Uterus (tissue), 4 donors: ENCODE measurements around the gene TBX2. TPM values are rescaled to one million over a fixed set of nuclear protein-coding genes. Genes with fewer than 3 reads are reported as not detected.

Source experiments
- DNase-seq, 2 donors: peaks; one replicate each; pipeline ENCODE4 v3.0.0-alpha.2; 2019 to 2020
- H3K27ac ChIP-seq, 2 donors: fragments of 200-600 bp; sonication (generic); 1 replicate in 1 of 2; 2 replicates in 1 of 2; pipeline ENCODE4 v1.5.1; 2016 to 2018
- H3K27me3 ChIP-seq, 2 donors: fragments of 200-600 bp; sonication (generic); one replicate each; pipeline ENCODE4 v1.5.1; 2018 to 2019; ENCODE audit warnings: control low read depth in 1 of 2
- H3K36me3 ChIP-seq, 2 donors: fragments of 200-600 bp; sonication (generic); one replicate each; pipeline ENCODE4 v1.5.1; 2019; ENCODE audit warnings: control low read depth in 1 of 2
- H3K4me1 ChIP-seq, 2 donors: fragments of 200-600 bp; sonication (generic); one replicate each; pipeline ENCODE4 v1.5.1; 2018 to 2019; ENCODE audit warnings: control low read depth in 1 of 2
- H3K4me3 ChIP-seq, 2 donors: fragments of 200-600 bp; sonication (generic); 1 replicate in 1 of 2; 2 replicates in 1 of 2; pipeline ENCODE4 v1.5.1; 2018 to 2019; ENCODE audit warnings: mild to moderate bottlenecking in 1 of 2
- H3K9me3 ChIP-seq, 2 donors: fragments of 200-600 bp; sonication (generic); one replicate each; pipeline ENCODE4 v1.5.1; 2019; ENCODE audit warnings: control low read depth in 1 of 2
- POLR2A ChIP-seq, 2 donors: fragments of 450-650 bp; IDR thresholded peaks; one replicate each; pipeline ENCODE4 v1.6.1; 2016; ENCODE audit warnings: antibody characterized with exemption in 2 of 2, mild to moderate bottlenecking in 1 of 2, moderate library complexity in 1 of 2
- intact Hi-C: fragments of 100-400 bp; cut with DNase I; formaldehyde crosslinking; loops from one replicate; pipeline ENCODE4 v1.15.1; 2023; ENCODE audit warnings: low total_unique reads
- total RNA-seq, 4 donors: library from RNA; depleted of rRNA in 3 of 4; stranded (reverse); fragments of >200 nt in 3 of 4; gene quantifications; one replicate each; pipeline versions ENCODE4 v1.1.0 to v1.2.4, GENCODE V29; 2014 to 2023
- TF ChIP-seq, protein P1 (sequence below), 4 experiments: fragments of 200-600 bp in 2 of 4; fragments of 450-650 bp in 2 of 4; sonication (generic) in 2 of 4; IDR thresholded peaks; one replicate each; pipeline ENCODE4 v1.5.1; 2016 to 2019; ENCODE audit warnings: antibody characterized with exemption in 4 of 4, mild to moderate bottlenecking in 2 of 4, moderate library complexity in 1 of 4
- donor health status: DM: yes; HTN: yes; CAD: no.

The TBX2 gene
- total RNA-seq, 4 donors from 2014 or later: 0.29 to 40.5 (median 27.4) TPM

GRCh38 chr17:61366076-61366714 lies 33.4 kb upstream of the TBX2 start:
- intact Hi-C loops: no loop called here
- Histone ChIP-seq H3K27ac (no peak overlapping the region), H3K4me1 (no peaks in the 10 kb centered on the region), H3K4me3 (no peak overlapping the region), H3K36me3 (no peaks in the 10 kb centered on the region), H3K9me3 (no peaks in the 10 kb centered on the region), H3K27me3 (no peaks in the 10 kb centered on the region)
- no peak for DNase-seq
- TF ChIP-seq, protein P1, sequence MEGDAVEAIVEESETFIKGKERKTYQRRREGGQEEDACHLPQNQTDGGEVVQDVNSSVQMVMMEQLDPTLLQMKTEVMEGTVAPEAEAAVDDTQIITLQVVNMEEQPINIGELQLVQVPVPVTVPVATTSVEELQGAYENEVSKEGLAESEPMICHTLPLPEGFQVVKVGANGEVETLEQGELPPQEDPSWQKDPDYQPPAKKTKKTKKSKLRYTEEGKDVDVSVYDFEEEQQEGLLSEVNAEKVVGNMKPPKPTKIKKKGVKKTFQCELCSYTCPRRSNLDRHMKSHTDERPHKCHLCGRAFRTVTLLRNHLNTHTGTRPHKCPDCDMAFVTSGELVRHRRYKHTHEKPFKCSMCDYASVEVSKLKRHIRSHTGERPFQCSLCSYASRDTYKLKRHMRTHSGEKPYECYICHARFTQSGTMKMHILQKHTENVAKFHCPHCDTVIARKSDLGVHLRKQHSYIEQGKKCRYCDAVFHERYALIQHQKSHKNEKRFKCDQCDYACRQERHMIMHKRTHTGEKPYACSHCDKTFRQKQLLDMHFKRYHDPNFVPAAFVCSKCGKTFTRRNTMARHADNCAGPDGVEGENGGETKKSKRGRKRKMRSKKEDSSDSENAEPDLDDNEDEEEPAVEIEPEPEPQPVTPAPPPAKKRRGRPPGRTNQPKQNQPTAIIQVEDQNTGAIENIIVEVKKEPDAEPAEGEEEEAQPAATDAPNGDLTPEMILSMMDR (IDR thresholded peaks at IDR 0.05): no peak
- no peak for TF ChIP-seq POLR2A (IDR thresholded peaks at IDR 0.05)

GRCh38 chr17:61366715-61367413 lies 32.8 kb upstream of the TBX2 start:
- Histone ChIP-seq H3K4me1 (no peaks in the 10 kb centered on the region), H3K9me3 (no peaks in the 10 kb centered on the region), H3K4me3 (no peak overlapping the region), H3K36me3 (no peaks in the 10 kb centered on the region), H3K27ac (no peak overlapping the region), H3K27me3 (no peaks in the 10 kb centered on the region)
- DNase-seq: no peak
- TF ChIP-seq, protein P1 (IDR thresholded peaks at IDR 0.05): no peak
- no peak for TF ChIP-seq POLR2A (IDR thresholded peaks at IDR 0.05)
- intact Hi-C loops: no loop called here

DNA sequence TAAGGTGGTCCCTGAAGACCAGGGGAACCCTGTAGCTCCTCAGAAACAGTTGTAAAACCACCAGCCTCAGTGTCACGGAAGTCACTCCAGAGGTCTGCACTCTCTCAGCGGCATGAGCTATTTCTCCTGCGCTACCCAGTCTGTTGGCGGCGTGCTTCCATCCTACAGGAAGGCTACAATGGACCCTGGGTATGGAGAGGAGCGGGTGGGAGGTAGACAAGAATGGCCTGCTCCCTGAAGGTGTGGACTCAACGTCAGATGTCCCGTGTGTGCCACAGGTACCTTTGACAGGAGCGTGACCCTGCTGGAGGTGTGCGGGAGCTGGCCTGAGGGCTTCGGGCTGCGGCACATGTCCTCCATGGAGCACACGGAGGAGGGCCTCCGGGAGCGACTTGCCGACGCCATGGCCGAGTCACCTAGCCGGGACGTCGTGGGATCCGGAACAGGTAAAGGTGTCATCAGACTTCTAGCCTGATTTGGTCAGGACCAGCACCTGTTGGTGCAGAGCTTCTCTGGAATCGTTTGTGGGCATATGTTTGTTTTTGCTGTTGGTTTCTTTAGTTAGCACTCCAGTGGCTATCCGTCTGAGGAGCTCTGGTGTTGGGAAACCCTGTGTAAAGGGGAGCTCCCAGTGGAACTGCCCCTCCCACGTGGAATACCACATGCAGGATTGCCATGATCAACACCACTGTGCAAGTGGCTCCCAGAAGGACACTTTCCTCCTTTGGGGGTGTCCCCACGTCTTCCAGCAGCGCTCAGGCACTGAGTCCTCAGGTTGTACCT lies 31.4 kb upstream of the TBX2 start:
- Histone ChIP-seq H3K27ac (no peak overlapping the region), H3K4me1 (no peaks in the 10 kb centered on the region), H3K27me3 (no peaks in the 10 kb centered on the region), H3K9me3 (no peaks in the 10 kb centered on the region), H3K4me3 (no peak overlapping the region), H3K36me3 (no peaks in the 10 kb centered on the region)
- intact Hi-C loops: no loop called here
- TF ChIP-seq, protein P1 (IDR thresholded peaks at IDR 0.05): no peak
- no peak for TF ChIP-seq POLR2A (IDR thresholded peaks at IDR 0.05)
- no peak for DNase-seq

DNA sequence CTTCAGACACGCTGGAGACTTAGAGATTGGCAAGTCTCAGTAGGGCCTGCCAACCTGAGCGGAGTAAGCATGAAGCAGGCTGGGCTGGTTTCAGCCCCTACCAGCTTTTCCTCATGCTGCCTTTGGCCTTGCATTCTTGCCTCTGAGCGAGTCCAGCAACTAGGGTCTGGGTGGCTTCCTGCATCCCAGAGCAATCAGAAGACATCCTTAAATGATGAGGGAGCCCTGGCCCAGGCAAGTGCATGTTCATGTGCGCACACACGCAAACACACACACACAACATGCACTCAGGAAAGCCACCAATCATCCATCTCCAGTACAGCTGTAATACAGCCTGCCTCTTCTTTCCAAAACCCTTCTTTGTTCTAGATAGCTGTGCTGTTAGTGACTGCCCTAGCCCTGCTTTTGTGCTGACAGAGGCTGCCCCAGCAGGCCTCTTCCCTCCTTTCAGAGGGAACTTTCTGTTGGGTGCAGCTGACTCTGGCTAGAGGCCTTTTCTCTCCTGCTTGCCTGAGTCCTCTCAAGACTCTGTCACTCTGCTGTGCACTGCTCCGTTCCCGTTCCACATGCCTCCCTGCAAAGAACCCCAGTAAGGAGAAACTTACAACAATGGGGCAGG lies 30.7 kb upstream of the TBX2 start:
- DNase-seq: no peak
- H3K4me1 ChIP-seq: no peaks in the 10 kb centered on the region
- intact Hi-C loops: no loop called here
- TF ChIP-seq, protein P1 (IDR thresholded peaks at IDR 0.05): no peak
- TF ChIP-seq POLR2A (IDR thresholded peaks at IDR 0.05): no peak
- H3K4me3 ChIP-seq: no peak overlapping the region
- H3K36me3 ChIP-seq: no peaks in the 10 kb centered on the region
- H3K27me3 ChIP-seq: no peaks in the 10 kb centered on the region
- H3K27ac ChIP-seq: no peak overlapping the region
- H3K9me3 ChIP-seq: no peaks in the 10 kb centered on the region
